Measurements from ENCODE around the gene MBLAC1. TPM values are rescaled to one million over a fixed set of nuclear protein-coding genes. Genes with fewer than 3 reads are reported as not detected.

The MBLAC1 gene
- total and polyA plus RNA-seq, 9 of the 15 experiments (the other 6 are each of a cell fraction or from before 2014, with no cell fraction given) = 0.03 to 3.1 (median 0.52) TPM

DNA sequence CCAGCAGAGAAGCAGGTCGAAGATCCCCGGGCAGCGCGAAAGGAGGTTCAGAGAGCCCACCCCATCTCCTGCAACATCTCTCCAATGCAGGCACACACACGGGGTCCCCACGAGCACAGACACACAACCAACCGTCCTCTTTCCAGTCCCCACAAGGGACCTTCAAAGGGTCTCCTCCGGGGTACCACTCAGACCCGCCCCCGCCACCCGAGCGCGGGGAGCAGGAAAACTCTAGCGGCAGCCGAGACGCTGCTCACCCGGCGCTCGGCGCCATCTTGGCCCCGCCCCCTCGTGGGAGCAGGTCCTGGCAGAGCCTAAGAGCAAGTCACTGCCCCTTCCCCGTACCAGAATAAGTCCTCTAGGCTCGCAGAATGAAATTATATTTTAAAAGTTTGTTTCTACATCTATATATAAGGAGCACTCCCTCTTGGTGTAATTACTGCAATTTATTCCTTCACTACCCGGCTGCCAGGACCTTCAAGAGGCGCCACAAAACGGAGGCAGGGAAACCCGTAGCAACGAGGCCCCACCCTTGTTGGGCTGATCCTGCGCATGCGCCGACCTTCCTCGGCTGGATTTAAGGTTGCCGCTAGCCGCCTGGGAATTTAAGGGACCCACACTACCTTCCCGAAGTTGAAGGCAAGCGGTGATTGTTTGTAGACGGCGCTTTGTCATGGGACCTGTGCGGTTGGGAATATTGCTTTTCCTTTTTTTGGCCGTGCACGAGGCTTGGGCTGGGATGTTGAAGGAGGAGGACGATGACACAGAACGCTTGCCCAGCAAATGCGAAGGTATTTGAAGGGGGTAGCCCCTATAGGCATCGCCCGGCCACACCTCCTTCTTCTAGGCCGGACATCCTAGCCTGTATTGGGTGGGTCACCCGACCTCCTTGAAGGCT lies 7.4 kb upstream of the MBLAC1 start, which contains the start of the genes CNPY4 and TAF6 (continued):
- TF ChIP-seq, protein P1, sequence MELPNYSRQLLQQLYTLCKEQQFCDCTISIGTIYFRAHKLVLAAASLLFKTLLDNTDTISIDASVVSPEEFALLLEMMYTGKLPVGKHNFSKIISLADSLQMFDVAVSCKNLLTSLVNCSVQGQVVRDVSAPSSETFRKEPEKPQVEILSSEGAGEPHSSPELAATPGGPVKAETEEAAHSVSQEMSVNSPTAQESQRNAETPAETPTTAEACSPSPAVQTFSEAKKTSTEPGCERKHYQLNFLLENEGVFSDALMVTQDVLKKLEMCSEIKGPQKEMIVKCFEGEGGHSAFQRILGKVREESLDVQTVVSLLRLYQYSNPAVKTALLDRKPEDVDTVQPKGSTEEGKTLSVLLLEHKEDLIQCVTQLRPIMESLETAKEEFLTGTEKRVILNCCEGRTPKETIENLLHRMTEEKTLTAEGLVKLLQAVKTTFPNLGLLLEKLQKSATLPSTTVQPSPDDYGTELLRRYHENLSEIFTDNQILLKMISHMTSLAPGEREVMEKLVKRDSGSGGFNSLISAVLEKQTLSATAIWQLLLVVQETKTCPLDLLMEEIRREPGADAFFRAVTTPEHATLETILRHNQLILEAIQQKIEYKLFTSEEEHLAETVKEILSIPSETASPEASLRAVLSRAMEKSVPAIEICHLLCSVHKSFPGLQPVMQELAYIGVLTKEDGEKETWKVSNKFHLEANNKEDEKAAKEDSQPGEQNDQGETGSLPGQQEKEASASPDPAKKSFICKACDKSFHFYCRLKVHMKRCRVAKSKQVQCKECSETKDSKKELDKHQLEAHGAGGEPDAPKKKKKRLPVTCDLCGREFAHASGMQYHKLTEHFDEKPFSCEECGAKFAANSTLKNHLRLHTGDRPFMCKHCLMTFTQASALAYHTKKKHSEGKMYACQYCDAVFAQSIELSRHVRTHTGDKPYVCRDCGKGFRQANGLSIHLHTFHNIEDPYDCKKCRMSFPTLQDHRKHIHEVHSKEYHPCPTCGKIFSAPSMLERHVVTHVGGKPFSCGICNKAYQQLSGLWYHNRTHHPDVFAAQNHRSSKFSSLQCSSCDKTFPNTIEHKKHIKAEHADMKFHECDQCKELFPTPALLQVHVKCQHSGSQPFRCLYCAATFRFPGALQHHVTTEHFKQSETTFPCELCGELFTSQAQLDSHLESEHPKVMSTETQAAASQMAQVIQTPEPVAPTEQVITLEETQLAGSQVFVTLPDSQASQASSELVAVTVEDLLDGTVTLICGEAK (IDR thresholded peaks at IDR 0.05) = peak; percentile 51
- TF ChIP-seq, protein P1 (CRISPR knock-in tag; IDR thresholded peaks at IDR 0.05) = no peak
- TF ChIP-seq, protein P2, sequence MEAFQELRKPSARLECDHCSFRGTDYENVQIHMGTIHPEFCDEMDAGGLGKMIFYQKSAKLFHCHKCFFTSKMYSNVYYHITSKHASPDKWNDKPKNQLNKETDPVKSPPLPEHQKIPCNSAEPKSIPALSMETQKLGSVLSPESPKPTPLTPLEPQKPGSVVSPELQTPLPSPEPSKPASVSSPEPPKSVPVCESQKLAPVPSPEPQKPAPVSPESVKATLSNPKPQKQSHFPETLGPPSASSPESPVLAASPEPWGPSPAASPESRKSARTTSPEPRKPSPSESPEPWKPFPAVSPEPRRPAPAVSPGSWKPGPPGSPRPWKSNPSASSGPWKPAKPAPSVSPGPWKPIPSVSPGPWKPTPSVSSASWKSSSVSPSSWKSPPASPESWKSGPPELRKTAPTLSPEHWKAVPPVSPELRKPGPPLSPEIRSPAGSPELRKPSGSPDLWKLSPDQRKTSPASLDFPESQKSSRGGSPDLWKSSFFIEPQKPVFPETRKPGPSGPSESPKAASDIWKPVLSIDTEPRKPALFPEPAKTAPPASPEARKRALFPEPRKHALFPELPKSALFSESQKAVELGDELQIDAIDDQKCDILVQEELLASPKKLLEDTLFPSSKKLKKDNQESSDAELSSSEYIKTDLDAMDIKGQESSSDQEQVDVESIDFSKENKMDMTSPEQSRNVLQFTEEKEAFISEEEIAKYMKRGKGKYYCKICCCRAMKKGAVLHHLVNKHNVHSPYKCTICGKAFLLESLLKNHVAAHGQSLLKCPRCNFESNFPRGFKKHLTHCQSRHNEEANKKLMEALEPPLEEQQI (IDR thresholded peaks at IDR 0.05) = 0 out of 2 replicates have a peak, but pooled peaks have one; percentile 64
- TF ChIP-seq MYBL2 (IDR thresholded peaks at IDR 0.05; ENCODE audit: low read depth) (no peak), MYBL2 (CRISPR knock-in tag; IDR thresholded peaks at IDR 0.05; ENCODE audit: borderline replicate concordance) (no peak), KDM5B (IDR thresholded peaks at IDR 0.05; ENCODE audit: insufficient replicate concordance, low read depth, low read length) (peak; percentile 94), GABPB2 (CRISPR knock-in tag; conservative IDR thresholded peaks at IDR 0.05) (no peak), SIN3B (IDR thresholded peaks at IDR 0.05; ENCODE audit: low read depth) (peak; percentile 91)
- TF ChIP-seq, protein P3, sequence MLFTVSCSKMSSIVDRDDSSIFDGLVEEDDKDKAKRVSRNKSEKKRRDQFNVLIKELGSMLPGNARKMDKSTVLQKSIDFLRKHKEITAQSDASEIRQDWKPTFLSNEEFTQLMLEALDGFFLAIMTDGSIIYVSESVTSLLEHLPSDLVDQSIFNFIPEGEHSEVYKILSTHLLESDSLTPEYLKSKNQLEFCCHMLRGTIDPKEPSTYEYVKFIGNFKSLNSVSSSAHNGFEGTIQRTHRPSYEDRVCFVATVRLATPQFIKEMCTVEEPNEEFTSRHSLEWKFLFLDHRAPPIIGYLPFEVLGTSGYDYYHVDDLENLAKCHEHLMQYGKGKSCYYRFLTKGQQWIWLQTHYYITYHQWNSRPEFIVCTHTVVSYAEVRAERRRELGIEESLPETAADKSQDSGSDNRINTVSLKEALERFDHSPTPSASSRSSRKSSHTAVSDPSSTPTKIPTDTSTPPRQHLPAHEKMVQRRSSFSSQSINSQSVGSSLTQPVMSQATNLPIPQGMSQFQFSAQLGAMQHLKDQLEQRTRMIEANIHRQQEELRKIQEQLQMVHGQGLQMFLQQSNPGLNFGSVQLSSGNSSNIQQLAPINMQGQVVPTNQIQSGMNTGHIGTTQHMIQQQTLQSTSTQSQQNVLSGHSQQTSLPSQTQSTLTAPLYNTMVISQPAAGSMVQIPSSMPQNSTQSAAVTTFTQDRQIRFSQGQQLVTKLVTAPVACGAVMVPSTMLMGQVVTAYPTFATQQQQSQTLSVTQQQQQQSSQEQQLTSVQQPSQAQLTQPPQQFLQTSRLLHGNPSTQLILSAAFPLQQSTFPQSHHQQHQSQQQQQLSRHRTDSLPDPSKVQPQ (CRISPR knock-in tag; IDR thresholded peaks at IDR 0.05; ENCODE audit: borderline replicate concordance) = no peak
